Endothelial cell of umbilical vein (primary cell): ENCODE measurements around the gene JHY. TPM values are rescaled to one million over a fixed set of nuclear protein-coding genes. Genes with fewer than 3 reads are reported as not detected.

Source experiments
- BruUV-seq: library from RNA; stranded (reverse); fragments of 400-500 nt; replicated peaks from 2 replicates; lab custom pipeline; 2021; lab: Mats Ljungman, UMichigan
- CTCF ChIA-PET: fragments of 300-600, 350-600 bp; sonication (Branson Sonifier 250); formaldehyde crosslinking; loops from one replicate; lab custom pipeline; 2021; ENCODE audit warnings: antibody characterized with exemption, inconsistent platforms; lab: Charles Lee
- POLR2A ChIA-PET: fragments of 300-600, 350-600 bp; sonication (Branson Sonifier 250); formaldehyde crosslinking; loops from one replicate; lab custom pipeline; 2021; ENCODE audit warnings: antibody characterized with exemption, inconsistent platforms; lab: Charles Lee
- DNase-seq: peaks from one replicate; pipeline ENCODE4 v3.0.0-alpha.2; 2011; ENCODE audit warnings: low read depth, low spot score
- FAIRE-seq: peaks from 2 replicates; lab custom pipeline; 2011; peaks lifted over from hg19 to GRCh38; lab: Jason Lieb, UNC
- H2AFZ ChIP-seq: 2 replicates; pipeline ENCODE4 v1.6.0; 2012; ENCODE audit warnings: low read depth, low read length, control low read depth, inconsistent platforms
- H3K27ac ChIP-seq: 2 replicates; pipeline ENCODE4 v1.5.1; 2011; ENCODE audit warnings: low read depth, mild to moderate bottlenecking, control low read depth, low read length, moderate library complexity; ENCODE audit not compliant: insufficient read depth
- H3K27me3 ChIP-seq, 2 experiments: 2 replicates each; pipeline versions ENCODE4 v1.6.0 to v1.6.1; 2011; ENCODE audit warnings: low read length in 2 of 2, mixed read lengths in 1 of 2; ENCODE audit not compliant: control insufficient read depth in 2 of 2, insufficient read depth in 2 of 2
- H3K36me3 ChIP-seq, 2 experiments: 2 replicates in 1 of 2; 3 replicates in 1 of 2; pipeline ENCODE4 v1.5.1; 2011; ENCODE audit warnings: low read length in 2 of 2, mild to moderate bottlenecking in 1 of 2, moderate library complexity in 1 of 2; ENCODE audit not compliant: control insufficient read depth in 2 of 2, insufficient read depth in 2 of 2; ENCODE audit errors: extremely low read depth in 1 of 2
- H3K4me1 ChIP-seq: 3 replicates; pipeline ENCODE4 v1.5.1; 2011; ENCODE audit warnings: mild to moderate bottlenecking, low read length; ENCODE audit not compliant: control insufficient read depth, insufficient read depth; ENCODE audit errors: extremely low read depth
- H3K4me2 ChIP-seq: 2 replicates; pipeline ENCODE4 v1.6.1; 2011; ENCODE audit warnings: low read length, control low read depth, mixed read lengths; ENCODE audit not compliant: insufficient read depth
- H3K4me3 ChIP-seq, 3 experiments: fragments of 200-600 bp in 1 of 3; sonication (generic), shearing (Covaris generic) in 1 of 3; replicated peaks in 1 of 3; 2 replicates each; pipeline ENCODE4 v1.5.1; 2011 to 2016; ENCODE audit warnings: control low read depth in 3 of 3, low read length in 3 of 3, mild to moderate bottlenecking in 2 of 3, inconsistent platforms in 1 of 3, low read depth in 1 of 3, moderate library complexity in 1 of 3; ENCODE audit not compliant: insufficient read depth in 1 of 3
- H3K79me2 ChIP-seq: 2 replicates; pipeline ENCODE4 v1.6.0; 2012; ENCODE audit warnings: low read length, inconsistent platforms; ENCODE audit not compliant: control insufficient read depth, insufficient read depth
- H3K9ac ChIP-seq: replicated peaks from 2 replicates; pipeline ENCODE3; 2011; ENCODE audit warnings: low read length, control low read depth; ENCODE audit not compliant: insufficient read depth; ENCODE audit errors: extremely low read depth
- H3K9me1 ChIP-seq: replicated peaks from 3 replicates; pipeline ENCODE4 v1.6.0; 2011; ENCODE audit warnings: mild to moderate bottlenecking, low read length; ENCODE audit not compliant: control insufficient read depth, insufficient read depth; ENCODE audit errors: extremely low read depth
- H3K9me3 ChIP-seq: replicated peaks from 2 replicates; pipeline ENCODE4 v1.5.1; 2012; ENCODE audit warnings: low read length, inconsistent platforms; ENCODE audit not compliant: control insufficient read depth, insufficient read depth
- H4K20me1 ChIP-seq: replicated peaks from 2 replicates; pipeline ENCODE3; 2011; ENCODE audit warnings: mild to moderate bottlenecking, low read length; ENCODE audit not compliant: control insufficient read depth, insufficient read depth; ENCODE audit errors: extremely low read depth
- EZH2 ChIP-seq: IDR thresholded peaks from 2 replicates; pipeline ENCODE4 v1.6.1; 2012; ENCODE audit warnings: borderline replicate concordance, low read depth, mild to moderate bottlenecking, moderate library complexity, low read length, inconsistent platforms; ENCODE audit not compliant: severe bottlenecking
- FOS ChIP-seq: IDR thresholded peaks from 2 replicates; pipeline ENCODE4 v1.6.1; 2011; ENCODE audit warnings: mild to moderate bottlenecking, low read length, moderate library complexity, borderline replicate concordance; ENCODE audit not compliant: insufficient read depth
- GATA2 ChIP-seq: IDR thresholded peaks from 2 replicates; pipeline ENCODE4 v1.7.0; 2011; ENCODE audit warnings: low read depth, mild to moderate bottlenecking, moderate library complexity, mixed read lengths, low read length; ENCODE audit not compliant: insufficient read length, insufficient read depth
- JUN ChIP-seq: IDR thresholded peaks from 2 replicates; pipeline ENCODE4 v1.6.1; 2011; ENCODE audit warnings: borderline replicate concordance, low read depth; ENCODE audit not compliant: insufficient read length, insufficient read depth
- MYC ChIP-seq: IDR thresholded peaks from one replicate; pipeline ENCODE4 v1.6.1; 2011; ENCODE audit warnings: mild to moderate bottlenecking, low read depth, low read length
- POLR2A ChIP-seq: IDR thresholded peaks from 2 replicates; pipeline ENCODE4 v1.6.1; 2012; ENCODE audit warnings: low read depth, mild to moderate bottlenecking, control low read depth, low read length
- POLR2AphosphoS5 ChIP-seq: IDR thresholded peaks from 2 replicates; pipeline ENCODE4 v1.6.1; 2012; ENCODE audit warnings: low read depth, mild to moderate bottlenecking, control low read depth, low read length, moderate library complexity; ENCODE audit not compliant: insufficient read depth
- dilution Hi-C: fragments of 300-500 bp; cut with MboI; formaldehyde crosslinking; loops from one replicate; pipeline ENCODE4 v1.15.0; 2019; ENCODE audit warnings: low sequenced_read_pairs; ENCODE audit not compliant: extremely low pct_ligation_motif_present
- intact Hi-C: fragments of 100-400 bp; cut with micrococcal nuclease; formaldehyde crosslinking; loops from one replicate; pipeline ENCODE4 v1.10.0; 2022
- polyA plus RNA-seq, 4 experiments: library from polyadenylated mRNA; depleted of rRNA in 3 of 4; stranded (reverse) in 3 of 4; unstranded in 1 of 4; fragments of >200 nt; gene quantifications; 2 replicates each; pipeline versions ENCODE4 v1.2.1 to v1.2.3, GENCODE V29; 2011 to 2012; ENCODE audit warnings: missing spikeins in 1 of 4
- total RNA-seq: library from RNA; stranded (reverse); gene quantifications from 2 replicates; pipeline ENCODE4 v1.2.3, GENCODE V29; 2021
- TF ChIP-seq, protein P1 (sequence below): IDR thresholded peaks from 2 replicates; pipeline ENCODE4 v1.6.1; 2011; ENCODE audit not compliant: insufficient read depth, insufficient read length
- TF ChIP-seq, protein P2 (sequence below), 2 donors: IDR thresholded peaks; 1 replicate in 1 of 2; 2 replicates in 1 of 2; pipeline ENCODE4 v1.5.1; 2011; ENCODE audit warnings: low read length in 2 of 2, mild to moderate bottlenecking in 2 of 2, moderate library complexity in 2 of 2, control low read depth in 1 of 2, inconsistent platforms in 1 of 2, low read depth in 1 of 2; ENCODE audit not compliant: insufficient read depth in 1 of 2; ENCODE audit errors: extremely low read depth in 1 of 2

JHY gene
- total and polyA plus RNA-seq, 2 donors (not counting 3 experiments of a cell fraction or from before 2014, with no cell fraction given) = 1.8 to 3.9 TPM

DNA sequence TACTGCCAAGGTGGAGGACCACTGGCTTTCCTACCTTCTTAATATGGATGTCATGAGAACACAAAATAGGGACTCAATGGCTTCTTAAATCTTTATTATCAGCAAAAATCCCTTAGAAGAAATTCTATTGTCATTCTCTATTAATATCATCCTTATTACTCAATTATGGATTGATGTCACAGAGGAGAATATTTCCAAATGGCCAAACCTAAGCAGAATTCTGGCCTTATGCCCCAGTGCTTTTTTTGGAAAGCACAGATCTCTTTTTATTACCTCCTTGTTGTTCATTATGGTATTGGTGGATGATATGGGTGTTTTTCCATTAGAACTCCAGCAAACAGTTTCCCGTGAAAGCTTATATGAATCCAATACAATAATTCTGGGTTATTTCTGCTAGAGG, 34.4 kb upstream of the JHY start:
- dilution Hi-C loops = no loop called here
- FAIRE-seq = no peak
- Histone ChIP-seq H3K4me3 (no peak overlapping the region), H3K9me1 (no peaks in the 10 kb centered on the region), H3K27ac (no peak overlapping the region), H3K27me3 (peaks cover 2 to 11% of the 10 kb centered on the region in 2 experiments), H3K4me2 (no peak overlapping the region), H3K79me2 (no peaks in the 10 kb centered on the region), H3K9me3 (no peaks in the 10 kb centered on the region), H3K36me3 (no peaks in the 10 kb centered on the region), H3K9ac (no peak overlapping the region), H2AFZ (no peak overlapping the region), H3K4me1 (no peaks in the 10 kb centered on the region), H4K20me1 (no peaks in the 10 kb centered on the region)
- no peak for DNase-seq
- ChIA-PET CTCF (interaction anchor here (1.3 to 16.0 kb wide), 5 partner anchors 13 to 216 kb away, joined by 3 to 720 read pairs (median 4); no protein-coding TSS in a partner anchor), POLR2A (no interaction called here)
- TF ChIP-seq POLR2AphosphoS5 = no peak
- no peak for TF ChIP-seq MYC
- no peak for TF ChIP-seq JUN
- TF ChIP-seq, protein P1, sequence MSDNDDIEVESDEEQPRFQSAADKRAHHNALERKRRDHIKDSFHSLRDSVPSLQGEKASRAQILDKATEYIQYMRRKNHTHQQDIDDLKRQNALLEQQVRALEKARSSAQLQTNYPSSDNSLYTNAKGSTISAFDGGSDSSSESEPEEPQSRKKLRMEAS = no peak
- no peak for TF ChIP-seq GATA2
- TF ChIP-seq POLR2A = no peak
- TF ChIP-seq, protein P2, sequence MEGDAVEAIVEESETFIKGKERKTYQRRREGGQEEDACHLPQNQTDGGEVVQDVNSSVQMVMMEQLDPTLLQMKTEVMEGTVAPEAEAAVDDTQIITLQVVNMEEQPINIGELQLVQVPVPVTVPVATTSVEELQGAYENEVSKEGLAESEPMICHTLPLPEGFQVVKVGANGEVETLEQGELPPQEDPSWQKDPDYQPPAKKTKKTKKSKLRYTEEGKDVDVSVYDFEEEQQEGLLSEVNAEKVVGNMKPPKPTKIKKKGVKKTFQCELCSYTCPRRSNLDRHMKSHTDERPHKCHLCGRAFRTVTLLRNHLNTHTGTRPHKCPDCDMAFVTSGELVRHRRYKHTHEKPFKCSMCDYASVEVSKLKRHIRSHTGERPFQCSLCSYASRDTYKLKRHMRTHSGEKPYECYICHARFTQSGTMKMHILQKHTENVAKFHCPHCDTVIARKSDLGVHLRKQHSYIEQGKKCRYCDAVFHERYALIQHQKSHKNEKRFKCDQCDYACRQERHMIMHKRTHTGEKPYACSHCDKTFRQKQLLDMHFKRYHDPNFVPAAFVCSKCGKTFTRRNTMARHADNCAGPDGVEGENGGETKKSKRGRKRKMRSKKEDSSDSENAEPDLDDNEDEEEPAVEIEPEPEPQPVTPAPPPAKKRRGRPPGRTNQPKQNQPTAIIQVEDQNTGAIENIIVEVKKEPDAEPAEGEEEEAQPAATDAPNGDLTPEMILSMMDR (IDR thresholded peaks at IDR 0.05; ENCODE audit: extremely low read depth in 1 of 2, insufficient read depth in 1 of 2, low read depth in 1 of 2, low read length in 2 of 2) = no peak
- TF ChIP-seq FOS = no peak
- TF ChIP-seq EZH2 = no peak
- intact Hi-C loops = no loop called here
- no TSS peak for BruUV-seq
